Muscle of leg (tissue), 11 donors: ENCODE data around the gene SLC6A9. TPM values are rescaled to one million over a fixed set of nuclear protein-coding genes. Genes with fewer than 3 reads are reported as not detected.

Source experiments
- DNase-seq: peaks from one replicate; pipeline ENCODE4 v3.0.0; 2013
- H3K27ac ChIP-seq: one replicate; pipeline ENCODE4 v1.5.1; 2013; ENCODE audit warnings: mild to moderate bottlenecking, low read length, control low read depth
- H3K27me3 ChIP-seq: one replicate; pipeline ENCODE4 v1.6.1; 2013; ENCODE audit warnings: low read length; ENCODE audit not compliant: control insufficient read depth, insufficient read depth
- H3K36me3 ChIP-seq: one replicate; pipeline ENCODE4 v1.6.1; 2013; ENCODE audit warnings: low read length; ENCODE audit not compliant: control insufficient read depth, insufficient read depth
- H3K4me1 ChIP-seq: one replicate; pipeline ENCODE4 v1.6.1; 2013; ENCODE audit warnings: low read length; ENCODE audit not compliant: control insufficient read depth, insufficient read depth
- H3K4me3 ChIP-seq: one replicate; pipeline ENCODE4 v1.5.1; 2013; ENCODE audit warnings: low read length, control low read depth
- H3K9me3 ChIP-seq: replicated peaks from 2 replicates; pipeline ENCODE4 v1.6.1; 2013; ENCODE audit warnings: low read depth, low read length; ENCODE audit not compliant: control insufficient read depth
- WGBS: methylation state at CpG from one replicate; pipeline ENCODE4 v1.1.5; 2013; ENCODE audit warnings: missing lambda C conversion rate; ENCODE audit not compliant: insufficient coverage; 5-methylcytosine and 5-hydroxymethylcytosine counted together
- polyA plus RNA-seq, 8 donors: library from polyadenylated mRNA; unstranded; fragments of 120-200 nt; gene quantifications; one replicate each; pipeline versions ENCODE4 v1.2.1 to v1.2.3, GENCODE V29; 2013; ENCODE audit warnings: inconsistent platforms in 1 of 8, low replicate concordance in 1 of 8; ENCODE audit not compliant: insufficient read length in 8 of 8, insufficient read depth in 1 of 8
- total RNA-seq: library from RNA; stranded (reverse); fragments of 120-200 nt; gene quantifications from one replicate; pipeline ENCODE4 v1.2.4, GENCODE V29; 2013

The SLC6A9 gene
- total and polyA plus RNA-seq, 9 donors = 1.6 to 5.5 (median 3.4) TPM

GRCh38 chr1:43961692-43962091, 69.6 kb downstream of the SLC6A9 start:
- Histone ChIP-seq H3K4me1 (no peaks in the 10 kb centered on the region), H3K36me3 (peaks cover 85% of the 10 kb centered on the region), H3K27ac (no peak overlapping the region), H3K27me3 (no peaks in the 10 kb centered on the region), H3K9me3 (no peaks in the 10 kb centered on the region), H3K4me3 (no peak overlapping the region)
- DNase-seq = no peak
- 89% methylated on average over 3 of the region's 3 CpGs for WGBS

GRCh38 chr1:43960798-43961197, 70.5 kb downstream of the SLC6A9 start:
- H3K9me3 ChIP-seq = no peaks in the 10 kb centered on the region
- no peaks in the 10 kb centered on the region for H3K4me1 ChIP-seq
- no peak overlapping the region for H3K4me3 ChIP-seq
- H3K27me3 ChIP-seq = no peaks in the 10 kb centered on the region
- WGBS = 84% methylated on average over 4 of the region's 8 CpGs
- no peak for DNase-seq
- no peak overlapping the region for H3K27ac ChIP-seq
- H3K36me3 ChIP-seq = peaks cover 88% of the 10 kb centered on the region

- peaks cover 80% of the 10 kb centered on the region for H3K36me3 ChIP-seq
- H3K9me3 ChIP-seq = no peaks in the 10 kb centered on the region
- no peak overlapping the region for H3K4me3 ChIP-seq
- no peak for DNase-seq
- no peak overlapping the region for H3K27ac ChIP-seq
- WGBS = no CpG with 5 or more reads among the region's 9 CpGs
- no peaks in the 10 kb centered on the region for H3K27me3 ChIP-seq
- no peaks in the 10 kb centered on the region for H3K4me1 ChIP-seq
Observed at GRCh38 chr1:43958351-43959255, 72.7 kb downstream of the SLC6A9 start.

GRCh38 chr1:43957407-43958040, 73.7 kb downstream of the SLC6A9 start:
- Histone ChIP-seq H3K36me3 (peaks cover 76% of the 10 kb centered on the region), H3K27ac (no peak overlapping the region), H3K4me1 (no peaks in the 10 kb centered on the region), H3K27me3 (no peaks in the 10 kb centered on the region), H3K4me3 (no peak overlapping the region), H3K9me3 (no peaks in the 10 kb centered on the region)
- no peak for DNase-seq
- WGBS = 81% methylated on average over 7 of the region's 7 CpGs

- no peaks in the 10 kb centered on the region for H3K4me1 ChIP-seq
- H3K27ac ChIP-seq = no peak overlapping the region
- no peaks in the 10 kb centered on the region for H3K9me3 ChIP-seq
- H3K27me3 ChIP-seq = no peaks in the 10 kb centered on the region
- H3K36me3 ChIP-seq = peaks cover 66% of the 10 kb centered on the region
- DNase-seq = no peak
- no peak overlapping the region for H3K4me3 ChIP-seq
- 88% methylated on average over 8 of the region's 8 CpGs for WGBS
Observed at GRCh38 chr1:43956234-43956633, 75.0 kb downstream of the SLC6A9 start.

- no peak overlapping the region for H3K27ac ChIP-seq
- DNase-seq = no peak
- no peaks in the 10 kb centered on the region for H3K9me3 ChIP-seq
- H3K4me1 ChIP-seq = peaks cover 11% of the 10 kb centered on the region
- no peaks in the 10 kb centered on the region for H3K27me3 ChIP-seq
- peaks cover 60% of the 10 kb centered on the region for H3K36me3 ChIP-seq
- 82% methylated on average over 3 of the region's 5 CpGs for whole genome bisulfite sequencing
- H3K4me3 ChIP-seq = no peak overlapping the region
Observed at GRCh38 chr1:43954036-43954435, 77.2 kb downstream of the SLC6A9 start.

GRCh38 chr1:43953361-43953760, 77.9 kb downstream of the SLC6A9 start:
- H3K4me3 ChIP-seq = no peak overlapping the region
- peaks cover 54% of the 10 kb centered on the region for H3K36me3 ChIP-seq
- H3K27ac ChIP-seq = no peak overlapping the region
- 58% methylated on average over 2 of the region's 3 CpGs for WGBS
- no peak for DNase-seq
- no peaks in the 10 kb centered on the region for H3K9me3 ChIP-seq
- H3K27me3 ChIP-seq = no peaks in the 10 kb centered on the region
- H3K4me1 ChIP-seq = peaks cover 18% of the 10 kb centered on the region

- Histone ChIP-seq H3K27ac (no peak overlapping the region), H3K4me1 (peaks cover 23% of the 10 kb centered on the region), H3K27me3 (no peaks in the 10 kb centered on the region), H3K36me3 (peaks cover 48% of the 10 kb centered on the region), H3K9me3 (no peaks in the 10 kb centered on the region), H3K4me3 (no peak overlapping the region)
- 56% methylated on average over 5 of the region's 8 CpGs for WGBS
- DNase-seq = no peak
Observed at GRCh38 chr1:43952731-43953346, 78.4 kb downstream of the SLC6A9 start.

- Histone ChIP-seq H3K36me3 (peaks cover 33% of the 10 kb centered on the region), H3K27ac (no peak overlapping the region), H3K4me3 (no peak overlapping the region), H3K9me3 (no peaks in the 10 kb centered on the region), H3K27me3 (no peaks in the 10 kb centered on the region), H3K4me1 (peaks cover 31% of the 10 kb centered on the region)
- WGBS = 90% methylated on average over 3 of the region's 4 CpGs
- no peak for DNase-seq
Observed at GRCh38 chr1:43951021-43951985, 80.0 kb downstream of the SLC6A9 start.
